Anterior cingulate cortex (tissue), 58 donors: Measurements from ENCODE around the gene SLC29A4.
A peak's percentile ranks its signal among the peaks of the same experiment; 100 is the strongest.
"Not testable (repeated sequence)": the region's sequence is repeated elsewhere in the genome, so short reads cannot be mapped to it uniquely, and the experiment has no call there.

Source experiments
- DNase-seq, 58 donors: peaks; one replicate each; lab custom pipeline; 2025; lab: John Stamatoyannopoulos, UW

Gene SLC29A4

GRCh38 chr7:5294169-5294987, 11.6 kb downstream of the SLC29A4 start:
- no peak for DNase-seq

- no peak for DNase-seq
Observed at GRCh38 chr7:5295039-5296014, 12.6 kb downstream of the SLC29A4 start.

GRCh38 chr7:5296015-5296610, 13.4 kb downstream of the SLC29A4 start:
- DNase-seq, result no peak

- peak in 12 of 58 donors; percentile 7 to 67 (median 29) for DNase-seq
Observed at GRCh38 chr7:5296611-5297226, 14.0 kb downstream of the SLC29A4 start.

- no peak for DNase-seq
Observed at GRCh38 chr7:5300366-5300765, 17.6 kb downstream of the SLC29A4 start.

GRCh38 chr7:5302577-5302976, 19.8 kb downstream of the SLC29A4 start:
- DNase-seq, result no peak

- DNase-seq, result no peak
Observed at GRCh38 chr7:5303061-5303460, 20.3 kb downstream of the SLC29A4 start.

- peak in 1 of 58 donors; percentile 12 for DNase-seq
Observed at GRCh38 chr7:5303591-5304505, 21.1 kb downstream of the SLC29A4 start.

- DNase-seq, result not testable (repeated sequence)
Observed at GRCh38 chr7:5305050-5305449, 22.3 kb downstream of the SLC29A4 start.

- DNase-seq, result not testable (repeated sequence)
Observed at GRCh38 chr7:5307221-5308142, 24.7 kb downstream of the SLC29A4 start.

- no peak for DNase-seq
Observed at GRCh38 chr7:5309146-5309545, 26.4 kb downstream of the SLC29A4 start.

GRCh38 chr7:5310822-5311405, 28.2 kb downstream of the SLC29A4 start:
- no peak for DNase-seq

- not testable (repeated sequence) for DNase-seq
Observed at GRCh38 chr7:5312276-5313070, 29.7 kb downstream of the SLC29A4 start.

GRCh38 chr7:5313076-5313885, 30.5 kb downstream of the SLC29A4 start:
- peak in 11 of 58 donors; percentile 6 to 67 (median 34) for DNase-seq

- DNase-seq, result no peak
Observed at GRCh38 chr7:5314864-5315263, 32.1 kb downstream of the SLC29A4 start.

GRCh38 chr7:5315761-5316160, 33.0 kb downstream of the SLC29A4 start:
- no peak for DNase-seq
